Liver (tissue), 3 donors: Measurements from ENCODE around the gene FUBP1.

ENCODE experiments used
- ATF3 ChIP-seq: IDR thresholded peaks from 2 replicates; pipeline ENCODE4 v1.6.1; 2016; ENCODE audit warnings: antibody characterized with exemption
- CTCF ChIP-seq: fragments of 150-350 bp; IDR thresholded peaks from 2 replicates; pipeline ENCODE4 v1.5.1; 2017; ENCODE audit warnings: improper control_type of control experiment, low read depth, low read length; ENCODE audit not compliant: missing input control
- EGR1 ChIP-seq, 2 donors: IDR thresholded peaks; 2 replicates each; pipeline ENCODE4 v1.6.1; 2016 to 2018; ENCODE audit warnings: antibody characterized with exemption in 2 of 2, low read depth in 2 of 2
- FOXA1 ChIP-seq: IDR thresholded peaks from 2 replicates; pipeline ENCODE4 v1.6.1; 2016; ENCODE audit warnings: antibody characterized with exemption
- GABPA ChIP-seq, 2 donors: IDR thresholded peaks in 1 of 2; conservative IDR thresholded peaks in 1 of 2; 2 replicates each; pipeline ENCODE4 v1.6.1; 2016; ENCODE audit warnings: antibody characterized with exemption in 2 of 2, mild to moderate bottlenecking in 1 of 2, moderate library complexity in 1 of 2
- MAX ChIP-seq: IDR thresholded peaks from 2 replicates; pipeline ENCODE4 v1.6.1; 2016; ENCODE audit warnings: antibody characterized with exemption
- NR2F2 ChIP-seq: IDR thresholded peaks from 2 replicates; pipeline ENCODE4 v1.6.1; 2016; ENCODE audit warnings: antibody characterized with exemption
- RAD21 ChIP-seq, 2 donors: IDR thresholded peaks; 2 replicates each; pipeline ENCODE4 v1.6.1; 2016; ENCODE audit warnings: antibody characterized with exemption in 2 of 2, mild to moderate bottlenecking in 2 of 2
- REST ChIP-seq: IDR thresholded peaks from 2 replicates; pipeline ENCODE4 v1.6.1; 2016; ENCODE audit warnings: antibody characterized with exemption, mild to moderate bottlenecking
- TAF1 ChIP-seq: conservative IDR thresholded peaks from 2 replicates; pipeline ENCODE4 v1.6.1; 2016; ENCODE audit warnings: antibody characterized with exemption, mild to moderate bottlenecking
- YY1 ChIP-seq: IDR thresholded peaks from 2 replicates; pipeline ENCODE4 v1.6.1; 2016; ENCODE audit warnings: antibody characterized with exemption, mild to moderate bottlenecking
- ZBTB33 ChIP-seq: IDR thresholded peaks from 2 replicates; pipeline ENCODE4 v1.6.1; 2016; ENCODE audit warnings: antibody characterized with exemption
- donor health status: healthy.
- donor health status: healthy.

- TF ChIP-seq EGR1 (IDR thresholded peaks at IDR 0.05; ENCODE audit: low read depth in 2 of 2) (no peak), CTCF (no peak), MAX (no peak), TAF1 (no peak), GABPA (IDR thresholded peaks at IDR 0.05 in 1 of 2, conservative IDR thresholded peaks at IDR 0.05 in 1 of 2) (no peak), REST (no peak), NR2F2 (no peak), YY1 (no peak), ATF3 (no peak), FOXA1 (no peak), RAD21 (IDR thresholded peaks at IDR 0.05) (no peak), ZBTB33 (no peak)
These were observed 73.3 kb downstream of the FUBP1 start for GRCh38 chr1:77905603-77906002.
